ENCODE measurements around the gene DNAJC4. TPM values are rescaled to one million over a fixed set of nuclear protein-coding genes. Genes with fewer than 3 reads are reported as not detected.

The DNAJC4 gene
- polyA plus RNA-seq, 2 of the 4 experiments (the other 2 are of a cell fraction) = 9.8 to 16.2 TPM

- H3K27ac ChIP-seq = no peak overlapping the region
- POLR2A ChIA-PET = interaction anchor here (0.8 kb wide), 1 partner anchor 23 kb away, joined by 3 read pairs; the partner anchor contains the start of gene STIP1
Observed at GRCh38 chr11:64208796-64209562, 21.4 kb upstream of the DNAJC4 start.

DNA sequence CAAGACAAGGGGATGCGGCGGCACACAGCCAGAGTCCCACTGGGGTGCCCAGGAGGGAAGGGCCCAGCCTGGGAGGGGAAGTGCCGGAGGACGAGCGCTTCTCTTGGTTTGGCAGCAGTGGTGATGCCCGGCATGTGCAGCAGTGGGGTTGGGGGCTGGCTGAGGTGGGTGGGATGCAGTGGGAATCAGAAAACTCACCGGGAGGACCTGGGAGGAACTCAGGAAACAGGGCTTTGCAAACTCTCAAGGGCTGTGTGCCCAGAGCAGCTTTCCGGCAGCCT lies 20.8 kb upstream of the DNAJC4 start:
- POLR2A ChIA-PET = interaction anchor here (0.8 kb wide), 1 partner anchor 24 kb away, joined by 3 read pairs; the partner anchor contains the start of gene STIP1
- Histone ChIP-seq H3K9me3 (no peaks in the 10 kb centered on the region), H3K4me2 (no peak overlapping the region), H3K4me1 (peaks cover 4% of the 10 kb centered on the region; the same call in 1 of the 3 replicates), H3K4me3 (no peak overlapping the region), H3K27ac (no peak overlapping the region)
- no peak for DNase-seq (ENCODE audit: low read depth in 1 of 2, low spot score in 1 of 2)
- FAIRE-seq = no peak
- ATAC-seq = no peak
- CTCF ChIA-PET = interaction anchor here (0.9 to 20.3 kb wide), 7 partner anchors 11 to 93 kb away, joined by 3 to 254 read pairs (median 12); partner anchors contain the start of genes CATSPERZ, DNAJC4, NUDT22 and PLCB3
- TF ChIP-seq ZFP36 (IDR thresholded peaks at IDR 0.05; ENCODE audit: borderline replicate concordance, partially characterized antibody) (no peak), REST (IDR thresholded peaks at IDR 0.05) (no peak), NPAS2 (CRISPR knock-in tag; IDR thresholded peaks at IDR 0.05; ENCODE audit: borderline replicate concordance) (no peak), PHF8 (IDR thresholded peaks at IDR 0.05; ENCODE audit: borderline replicate concordance, low read depth) (no peak), HOXA7 (CRISPR knock-in tag; IDR thresholded peaks at IDR 0.05) (no peak), ELK1 (IDR thresholded peaks at IDR 0.05; ENCODE audit: low read depth, low read length) (no peak), MAX (IDR thresholded peaks at IDR 0.05) (no peak), HDAC2 (IDR thresholded peaks at IDR 0.05) (no peak), KDM5A (IDR thresholded peaks at IDR 0.05) (no peak), CTCF (IDR thresholded peaks at IDR 0.05) (no peak), JUNB (IDR thresholded peaks at IDR 0.05) (no peak), RNF2 (IDR thresholded peaks at IDR 0.05; ENCODE audit: borderline replicate concordance, low read depth) (no peak)
- TF ChIP-seq, protein P1, sequence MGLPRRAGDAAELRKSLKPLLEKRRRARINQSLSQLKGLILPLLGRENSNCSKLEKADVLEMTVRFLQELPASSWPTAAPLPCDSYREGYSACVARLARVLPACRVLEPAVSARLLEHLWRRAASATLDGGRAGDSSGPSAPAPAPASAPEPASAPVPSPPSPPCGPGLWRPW (IDR thresholded peaks at IDR 0.05) = no peak
- 87% methylated on average over 8 of the region's 8 CpGs for WGBS (ENCODE audit: missing lambda C conversion rate)

More at GRCh38 chr11:64208796-64209562, 21.4 kb upstream of the DNAJC4 start:
- ATAC-seq (no peak; a peak in 2 of 6 replicates), FAIRE-seq (no peak), DNase-seq (ENCODE audit: low read depth in 1 of 2, low spot score in 1 of 2) (no peak)
- CTCF ChIA-PET = interaction anchor here (0.9 to 20.3 kb wide), 6 partner anchors 11 to 94 kb away, joined by 3 to 254 read pairs (median 20); partner anchors contain the start of genes CATSPERZ, DNAJC4, NUDT22 and PLCB3
- Histone ChIP-seq H3K9me3 (no peaks in the 10 kb centered on the region), H3K4me1 (peaks cover 9% of the 10 kb centered on the region; the same call in 1 of the 3 replicates), H3K4me3 (no peak overlapping the region), H3K4me2 (no peak overlapping the region)
- TF ChIP-seq, protein P2, sequence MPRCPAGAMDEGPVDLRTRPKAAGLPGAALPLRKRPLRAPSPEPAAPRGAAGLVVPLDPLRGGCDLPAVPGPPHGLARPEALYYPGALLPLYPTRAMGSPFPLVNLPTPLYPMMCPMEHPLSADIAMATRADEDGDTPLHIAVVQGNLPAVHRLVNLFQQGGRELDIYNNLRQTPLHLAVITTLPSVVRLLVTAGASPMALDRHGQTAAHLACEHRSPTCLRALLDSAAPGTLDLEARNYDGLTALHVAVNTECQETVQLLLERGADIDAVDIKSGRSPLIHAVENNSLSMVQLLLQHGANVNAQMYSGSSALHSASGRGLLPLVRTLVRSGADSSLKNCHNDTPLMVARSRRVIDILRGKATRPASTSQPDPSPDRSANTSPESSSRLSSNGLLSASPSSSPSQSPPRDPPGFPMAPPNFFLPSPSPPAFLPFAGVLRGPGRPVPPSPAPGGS (IDR thresholded peaks at IDR 0.05) = no peak
- TF ChIP-seq HDAC2 (IDR thresholded peaks at IDR 0.05) (no peak), HOXB5 (CRISPR knock-in tag; IDR thresholded peaks at IDR 0.05) (no peak), EHMT2 (IDR thresholded peaks at IDR 0.05; ENCODE audit: low read depth) (no peak), CHD4 (IDR thresholded peaks at IDR 0.05; ENCODE audit: borderline replicate concordance) (no peak), ZC3H11A (IDR thresholded peaks at IDR 0.05) (no peak), FOXS1 (CRISPR knock-in tag; IDR thresholded peaks at IDR 0.05) (no peak), BHLHE40 (IDR thresholded peaks at IDR 0.05; ENCODE audit: low read depth, low read length) (no peak)
- WGBS (ENCODE audit: missing lambda C conversion rate) = 94% methylated on average over 17 of the region's 18 CpGs

Data from A549 (cell line).